Measurements from ENCODE around the gene KIF6.

- TF ChIP-seq CTCF (IDR thresholded peaks at IDR 0.05; ENCODE audit: borderline replicate concordance, extremely low read depth, low read length, poor library complexity, severe bottlenecking) (no peak), EZH2 (IDR thresholded peaks at IDR 0.05; ENCODE audit: borderline replicate concordance, low read depth, low read length, severe bottlenecking) (no peak)
Measured at GRCh38 chr6:39646751-39647420, 78.3 kb downstream of the KIF6 start.
